Measurements from ENCODE around the gene UROC1. TPM values are rescaled to one million over a fixed set of nuclear protein-coding genes. Genes with fewer than 3 reads are reported as not detected.
"Not testable (repeated sequence)": the region's sequence is repeated elsewhere in the genome, so short reads cannot be mapped to it uniquely, and the experiment has no call there.

UROC1 gene
- total RNA-seq, 1 experiment from 2014 or later = 0.21 TPM

- in situ Hi-C loops (cut with HindIII; ENCODE audit: low pct_unique_long_range_greater_than_20kb, low sequenced_read_pairs) = no loop called here
These were observed 20.2 kb upstream of the UROC1 start for GRCh38 chr3:126537730-126538281.

DNA sequence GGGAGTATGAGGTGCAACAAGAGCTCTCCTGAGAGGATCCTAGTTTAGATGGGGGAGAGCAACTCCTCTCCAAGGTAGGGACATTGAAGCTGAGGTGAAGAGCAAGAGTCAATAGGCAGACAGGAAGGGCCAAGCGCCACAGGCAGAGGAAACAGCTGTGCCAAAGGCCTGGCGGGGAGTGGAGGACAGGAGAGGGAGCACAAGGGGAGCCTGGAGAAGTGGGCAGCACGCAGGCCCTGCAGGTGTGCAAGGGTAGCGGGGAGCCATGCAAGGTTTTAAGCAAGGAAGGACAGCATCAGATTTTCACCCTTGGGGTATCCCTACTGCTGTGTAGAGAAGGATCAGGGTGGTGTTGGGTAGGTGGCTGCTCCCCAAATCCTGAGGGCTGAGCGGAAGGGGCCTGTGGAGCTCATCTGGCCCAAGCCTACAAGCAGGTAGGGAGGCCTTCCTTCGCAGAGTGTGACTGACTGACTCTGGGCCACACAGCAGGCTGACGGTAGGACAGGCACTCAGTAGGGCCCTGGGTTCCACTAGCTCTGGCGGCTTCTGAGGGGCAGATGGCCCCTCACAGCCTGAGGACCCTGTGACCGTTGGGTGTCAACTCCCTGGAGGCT lies 19.6 kb upstream of the UROC1 start:
- in situ Hi-C loops (cut with HindIII; ENCODE audit: low pct_unique_long_range_greater_than_20kb, low sequenced_read_pairs) = no loop called here

More at GRCh38 chr3:126537730-126538281, 20.2 kb upstream of the UROC1 start:
- DNase-seq (ENCODE audit: low read depth, low spot score) = no peak

GRCh38 chr3:126536126-126536525 lies 18.6 kb upstream of the UROC1 start:
- DNase-seq (ENCODE audit: low read depth, low spot score) = no peak
- in situ Hi-C loops (cut with HindIII; ENCODE audit: low pct_unique_long_range_greater_than_20kb, low sequenced_read_pairs) = no loop called here

More for the DNA sequence above, 19.6 kb upstream of the UROC1 start:
- DNase-seq (ENCODE audit: low read depth, low spot score) = no peak

- in situ Hi-C loops (cut with HindIII; ENCODE audit: low pct_unique_long_range_greater_than_20kb, low sequenced_read_pairs) = no loop called here
- DNase-seq (ENCODE audit: low read depth, low spot score) = no peak
These were observed 18.1 kb upstream of the UROC1 start for GRCh38 chr3:126535636-126536035.

- in situ Hi-C loops (cut with HindIII; ENCODE audit: low pct_unique_long_range_greater_than_20kb, low sequenced_read_pairs); DNase-seq (ENCODE audit: low read depth, low spot score): not testable (repeated sequence)
These were observed 17.1 kb upstream of the UROC1 start for GRCh38 chr3:126534716-126535115.

DNA sequence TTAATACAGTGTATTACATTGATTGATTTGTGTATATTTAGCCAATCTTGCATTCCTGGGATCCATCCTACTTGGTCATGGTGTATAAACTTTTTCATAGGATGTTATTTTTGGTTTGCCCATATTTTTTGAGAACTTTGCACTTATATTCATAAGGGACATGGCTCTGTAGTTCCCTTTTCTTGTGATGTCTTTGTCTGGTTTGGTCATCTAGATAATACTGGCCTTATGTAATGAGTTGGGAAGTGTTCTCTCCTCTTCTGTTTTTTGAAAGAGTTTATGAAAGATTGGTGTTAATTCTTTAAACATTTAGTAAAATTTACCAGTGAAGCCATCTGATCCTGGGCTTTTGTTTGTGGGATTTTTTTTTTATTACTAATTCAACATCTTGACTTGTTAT lies 15.9 kb upstream of the UROC1 start:
- no peak for DNase-seq (ENCODE audit: low read depth, low spot score)
- in situ Hi-C loops (cut with HindIII; ENCODE audit: low pct_unique_long_range_greater_than_20kb, low sequenced_read_pairs) = no loop called here

- in situ Hi-C loops (cut with HindIII; ENCODE audit: low pct_unique_long_range_greater_than_20kb, low sequenced_read_pairs) = no loop called here
These were observed 13.4 kb upstream of the UROC1 start for GRCh38 chr3:126531051-126531330.

GRCh38 chr3:126530171-126531050 lies 12.8 kb upstream of the UROC1 start:
- in situ Hi-C loops (cut with HindIII; ENCODE audit: low pct_unique_long_range_greater_than_20kb, low sequenced_read_pairs) = no loop called here
- DNase-seq (ENCODE audit: low read depth, low spot score) = no peak

More at GRCh38 chr3:126531051-126531330, 13.4 kb upstream of the UROC1 start:
- no peak for DNase-seq (ENCODE audit: low read depth, low spot score)

GRCh38 chr3:126529585-126530170 lies 12.1 kb upstream of the UROC1 start:
- DNase-seq (ENCODE audit: low read depth, low spot score) = no peak
- in situ Hi-C loops (cut with HindIII; ENCODE audit: low pct_unique_long_range_greater_than_20kb, low sequenced_read_pairs) = no loop called here

DNA sequence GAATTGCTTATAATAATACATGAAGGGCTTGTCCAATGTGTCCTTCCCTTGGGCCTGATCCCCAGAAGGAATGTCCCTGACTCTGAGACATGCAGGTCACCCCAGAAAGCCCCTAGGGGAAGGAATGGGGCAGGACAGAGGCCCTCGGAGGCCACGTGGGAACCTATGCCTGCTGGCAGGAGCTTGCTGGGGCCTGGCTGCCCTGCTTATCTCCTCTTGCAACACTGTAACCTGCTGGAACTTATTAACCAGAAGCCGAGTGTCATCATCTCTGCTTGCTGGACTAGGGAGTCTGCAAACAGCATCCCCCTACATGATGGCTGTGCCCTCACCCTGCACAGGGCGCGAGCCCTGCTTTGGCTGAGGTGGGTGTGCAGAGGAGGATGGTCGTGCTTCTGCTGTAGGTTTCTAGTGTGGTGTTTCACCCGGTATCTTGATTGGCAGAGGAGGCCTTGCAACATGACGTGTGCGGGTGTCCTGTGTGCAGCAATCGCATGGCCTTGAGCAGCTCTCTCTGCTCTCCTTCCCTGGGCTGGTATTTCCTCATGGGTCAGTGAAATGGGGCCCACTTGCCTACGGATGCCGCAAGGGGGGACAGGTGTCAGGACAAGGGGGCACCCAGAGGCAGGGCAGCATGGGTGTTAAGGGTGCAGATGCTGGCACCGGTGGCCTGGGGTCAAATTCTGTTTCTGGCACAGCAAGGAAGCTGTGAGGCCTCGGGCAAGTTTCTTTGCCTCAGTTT lies 11.4 kb upstream of the UROC1 start:
- in situ Hi-C loops (cut with HindIII; ENCODE audit: low pct_unique_long_range_greater_than_20kb, low sequenced_read_pairs) = no loop called here
- no peak for DNase-seq (ENCODE audit: low read depth, low spot score)

- no peak for DNase-seq (ENCODE audit: low read depth, low spot score)
- in situ Hi-C loops (cut with HindIII; ENCODE audit: low pct_unique_long_range_greater_than_20kb, low sequenced_read_pairs) = no loop called here
These were observed 10.8 kb upstream of the UROC1 start for GRCh38 chr3:126528419-126528799.

DNA sequence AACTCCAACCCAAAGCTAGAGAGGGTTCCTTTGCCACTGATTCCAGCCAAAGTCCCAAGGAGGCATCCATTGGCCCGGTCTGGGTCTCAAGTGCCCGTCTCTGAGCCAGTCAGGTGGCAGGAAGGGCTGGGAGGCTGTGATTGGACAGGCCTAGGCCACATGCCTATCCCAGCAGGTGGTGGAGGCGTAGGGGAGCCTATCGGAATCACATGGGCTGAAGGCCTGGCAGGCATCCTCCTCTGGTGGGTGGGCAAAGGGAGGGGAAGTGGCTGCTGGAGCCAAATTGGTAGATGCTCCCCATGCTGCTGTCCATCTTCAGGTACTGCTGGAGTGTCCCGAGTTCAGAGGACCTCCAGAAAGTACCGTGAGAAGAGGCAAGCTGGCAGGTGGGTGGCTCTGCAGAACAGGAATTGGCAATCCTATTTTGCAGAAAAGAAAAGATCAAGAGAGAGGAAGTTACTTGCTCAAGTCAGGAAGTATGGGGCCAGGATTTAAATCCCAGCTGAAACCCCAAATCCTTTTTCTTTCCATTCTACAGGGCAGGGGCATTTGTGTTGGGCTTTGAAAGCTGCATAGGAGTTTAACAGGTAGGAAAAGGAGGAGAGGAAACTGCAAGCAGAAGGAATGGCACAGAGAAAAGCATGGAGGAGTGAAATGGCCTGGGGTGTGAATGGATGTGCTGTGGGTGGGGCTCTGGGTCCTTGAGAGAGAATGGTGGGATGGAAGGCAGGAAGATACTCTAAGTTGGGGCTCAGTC lies 10.1 kb upstream of the UROC1 start:
- no peak for DNase-seq (ENCODE audit: low read depth, low spot score)
- in situ Hi-C loops (cut with HindIII; ENCODE audit: low pct_unique_long_range_greater_than_20kb, low sequenced_read_pairs) = no loop called here

DNA sequence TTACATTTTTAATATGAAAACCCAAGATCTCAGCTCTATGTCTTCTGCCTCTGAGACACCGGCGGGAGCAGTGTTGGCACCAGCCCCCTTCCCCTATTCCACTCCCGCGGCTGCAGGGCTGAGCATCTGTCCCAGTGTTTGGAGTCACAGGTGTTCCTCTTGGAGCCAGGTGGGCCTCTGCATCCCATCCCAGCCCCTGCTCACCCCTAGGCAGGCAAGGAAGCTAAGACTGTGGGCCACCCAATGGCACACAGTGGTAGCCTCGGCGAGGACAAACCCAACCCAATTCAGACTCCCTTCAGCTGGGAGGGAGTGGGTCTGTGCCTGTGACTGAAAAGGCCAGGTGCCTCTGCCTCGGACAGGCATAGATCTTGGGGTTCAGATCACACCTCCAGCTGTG lies 9.4 kb upstream of the UROC1 start:
- in situ Hi-C loops (cut with HindIII; ENCODE audit: low pct_unique_long_range_greater_than_20kb, low sequenced_read_pairs) = no loop called here

DNA sequence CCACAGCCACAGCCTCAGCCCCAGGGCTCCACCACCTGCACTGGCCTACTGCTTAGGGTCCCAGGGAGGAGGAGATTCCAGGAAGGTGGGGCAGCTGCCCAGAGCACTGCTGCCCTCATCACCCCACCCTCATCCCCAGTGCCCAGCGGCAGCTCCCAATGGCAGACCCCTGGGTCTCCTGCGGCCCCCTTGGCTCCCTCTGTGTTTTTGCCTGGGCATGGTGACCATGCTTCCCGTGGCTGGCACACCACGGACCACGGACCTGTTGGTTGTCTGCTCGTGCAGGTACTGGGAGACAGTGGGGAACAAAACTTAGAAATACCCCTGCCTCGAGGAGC lies 9.1 kb upstream of the UROC1 start:
- in situ Hi-C loops (cut with HindIII; ENCODE audit: low pct_unique_long_range_greater_than_20kb, low sequenced_read_pairs) = no loop called here
- DNase-seq (ENCODE audit: low read depth, low spot score) = no peak

More for the DNA sequence above, 9.4 kb upstream of the UROC1 start:
- DNase-seq (ENCODE audit: low read depth, low spot score) = no peak

- DNase-seq (ENCODE audit: low read depth, low spot score) = no peak
- in situ Hi-C loops (cut with HindIII; ENCODE audit: low pct_unique_long_range_greater_than_20kb, low sequenced_read_pairs) = no loop called here
These were observed 8.5 kb upstream of the UROC1 start for GRCh38 chr3:126525853-126526667.

DNA sequence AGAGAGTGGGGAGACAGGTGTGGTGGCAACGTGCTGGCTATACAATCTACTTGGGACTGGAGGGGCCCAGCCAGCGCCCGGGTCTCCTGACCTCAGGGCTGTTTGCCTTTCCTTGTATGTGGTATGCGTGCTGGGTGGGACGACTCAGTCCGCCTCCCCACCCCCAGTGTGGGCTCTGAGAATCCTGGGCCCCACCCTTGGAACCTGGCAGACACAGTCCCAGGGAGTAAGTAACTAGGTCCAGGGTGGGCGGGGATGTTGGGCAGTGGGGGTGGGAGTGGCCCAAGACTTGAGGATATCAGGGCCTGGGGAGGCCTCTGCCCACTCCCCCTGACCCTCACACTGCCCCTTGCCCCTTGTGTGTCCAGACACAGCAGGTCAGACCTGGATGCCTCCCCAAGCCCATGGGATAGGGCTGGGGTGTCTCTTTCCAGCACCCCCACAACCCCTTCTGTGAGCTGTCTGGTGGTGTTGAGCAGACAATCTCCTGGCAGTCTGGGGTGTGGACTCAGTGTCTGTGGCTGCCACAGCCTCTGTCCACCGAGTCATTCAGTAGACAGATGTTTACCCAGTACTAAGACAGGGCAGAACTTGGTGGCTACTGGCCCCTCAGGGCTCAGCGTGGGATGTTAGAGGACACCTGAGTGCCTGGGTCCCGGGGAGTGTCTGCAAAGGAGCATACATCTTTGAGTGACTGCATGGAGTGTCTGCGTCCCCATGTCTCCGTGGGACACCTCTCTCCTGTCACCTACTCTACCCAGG lies 7.7 kb upstream of the UROC1 start:
- in situ Hi-C loops (cut with HindIII; ENCODE audit: low pct_unique_long_range_greater_than_20kb, low sequenced_read_pairs) = no loop called here
- no peak for DNase-seq (ENCODE audit: low read depth, low spot score)

Data from SK-MEL-5 (cell line).